Neural cell (in vitro differentiated cells): ENCODE measurements around the gene PLEKHG3. TPM values are rescaled to one million over a fixed set of nuclear protein-coding genes. Genes with fewer than 3 reads are reported as not detected.

Experiments
- H2AFZ ChIP-seq: fragments of 200-600, 300-800 bp; sonication (generic), shearing (Covaris generic); 2 replicates; pipeline ENCODE4 v1.6.0; 2014; ENCODE audit warnings: low read depth, mild to moderate bottlenecking, antibody characterized with exemption, low read length, moderate library complexity
- H3F3A ChIP-seq: fragments of 200-600 bp; shearing (Covaris generic); 2 replicates; pipeline ENCODE4 v1.6.1; 2016; ENCODE audit warnings: mild to moderate bottlenecking, moderate library complexity, mixed read lengths, antibody characterized with exemption, low read length; ENCODE audit not compliant: insufficient read depth, poor library complexity, severe bottlenecking
- H3K27ac ChIP-seq: fragments of 200-600, 300-800 bp; sonication (generic), shearing (Covaris generic); 2 replicates; pipeline ENCODE4 v1.5.1; 2014; ENCODE audit warnings: mild to moderate bottlenecking, low read length, moderate library complexity
- H3K27me3 ChIP-seq: fragments of 300-800, 200-600 bp; sonication (generic), shearing (Covaris generic); 2 replicates; pipeline ENCODE4 v1.6.0; 2014; ENCODE audit warnings: mild to moderate bottlenecking, low read depth, low read length, moderate library complexity; ENCODE audit not compliant: insufficient read depth
- H3K36me3 ChIP-seq: fragments of 300-800, 200-600 bp; sonication (generic), shearing (Covaris generic); 2 replicates; pipeline ENCODE4 v1.5.1; 2014; ENCODE audit warnings: mild to moderate bottlenecking, antibody characterized with exemption, low read length, moderate library complexity; ENCODE audit not compliant: insufficient read depth
- H3K4me2 ChIP-seq: fragments of 300-800, 200-600 bp; sonication (generic), shearing (Covaris generic); 2 replicates; pipeline ENCODE4 v1.6.0; 2014; ENCODE audit warnings: mild to moderate bottlenecking, low read length
- H3K4me3 ChIP-seq: fragments of 300-800, 200-600 bp; sonication (generic), shearing (Covaris generic); 2 replicates; pipeline ENCODE4 v1.5.1; 2014; ENCODE audit warnings: mild to moderate bottlenecking, low read length, moderate library complexity
- H3K79me2 ChIP-seq: fragments of 200-600 bp; shearing (Covaris generic); replicated peaks from 2 replicates; pipeline ENCODE4 v1.6.0; 2014; ENCODE audit warnings: mild to moderate bottlenecking, low read length, moderate library complexity; ENCODE audit not compliant: insufficient read depth
- H3K9ac ChIP-seq: fragments of 300-800, 200-600 bp; sonication (generic), shearing (Covaris generic); 2 replicates; pipeline ENCODE4 v1.6.1; 2016; ENCODE audit warnings: mild to moderate bottlenecking, low read length, mixed read lengths
- H3K9me2 ChIP-seq: fragments of 200-600 bp; shearing (Covaris generic); 2 replicates; pipeline ENCODE4 v1.6.1; 2016; ENCODE audit warnings: mild to moderate bottlenecking, low read length, mixed read lengths; ENCODE audit not compliant: insufficient read depth
- H3K9me3 ChIP-seq: fragments of 200-600, 300-800 bp; sonication (generic), shearing (Covaris generic); 2 replicates; pipeline ENCODE4 v1.6.1; 2016; ENCODE audit warnings: mild to moderate bottlenecking, mixed run types, low read length, moderate library complexity, mixed read lengths
- H4K20me1 ChIP-seq: fragments of 200-600 bp; shearing (Covaris generic); 2 replicates; pipeline ENCODE4 v1.6.1; 2016; ENCODE audit warnings: mild to moderate bottlenecking, mixed run types; ENCODE audit not compliant: insufficient read depth
- CTCF ChIP-seq: fragments of 450-650 bp; IDR thresholded peaks from 2 replicates; pipeline ENCODE4 v1.5.1; 2014; ENCODE audit warnings: antibody characterized with exemption, mild to moderate bottlenecking, moderate library complexity; ENCODE audit not compliant: poor library complexity, severe bottlenecking
- EP300 ChIP-seq: fragments of 450-650 bp; conservative IDR thresholded peaks from 2 replicates; pipeline ENCODE4 v1.6.1; 2014; ENCODE audit warnings: antibody characterized with exemption, mild to moderate bottlenecking, moderate library complexity; ENCODE audit not compliant: poor library complexity, severe bottlenecking
- EZH2 ChIP-seq: fragments of 200-600, 300-800 bp; shearing (Covaris generic), sonication (generic); IDR thresholded peaks from 2 replicates; pipeline ENCODE4 v1.6.1; 2014; ENCODE audit warnings: antibody characterized with exemption, low read length, borderline replicate concordance, mild to moderate bottlenecking; ENCODE audit not compliant: insufficient read depth, poor library complexity, severe bottlenecking
- MXI1 ChIP-seq: fragments of 450-650 bp; conservative IDR thresholded peaks from 2 replicates; pipeline ENCODE4 v1.6.1; 2014; ENCODE audit warnings: antibody characterized with exemption, mild to moderate bottlenecking; ENCODE audit not compliant: poor library complexity, severe bottlenecking
- POLR2AphosphoS5 ChIP-seq: IDR thresholded peaks from 2 replicates; pipeline ENCODE4 v1.6.1; 2012
- RAD21 ChIP-seq: fragments of 450-650 bp; conservative IDR thresholded peaks from 2 replicates; pipeline ENCODE4 v1.6.1; 2014; ENCODE audit warnings: antibody characterized with exemption, mild to moderate bottlenecking, moderate library complexity
- REST ChIP-seq: IDR thresholded peaks from 2 replicates; pipeline ENCODE4 v1.6.1; 2012; ENCODE audit warnings: borderline replicate concordance
- SMC3 ChIP-seq: fragments of 450-650 bp; conservative IDR thresholded peaks from 2 replicates; pipeline ENCODE4 v1.6.1; 2014; ENCODE audit warnings: antibody characterized with exemption, mild to moderate bottlenecking, moderate library complexity; ENCODE audit not compliant: poor library complexity
- TAF1 ChIP-seq: IDR thresholded peaks from 2 replicates; pipeline ENCODE4 v1.6.1; 2012; ENCODE audit warnings: low read depth
- polyA plus RNA-seq: library from polyadenylated mRNA; depleted of rRNA; stranded (reverse); fragments of >200 nt; gene quantifications from 2 replicates; pipeline ENCODE4 v1.2.3, GENCODE V29; 2014

PLEKHG3 gene
- polyA plus RNA-seq, 1 donor from 2014 or later = 15.8 TPM

- Histone ChIP-seq H3K36me3 (no peaks in the 10 kb centered on the region), H3K4me2 (no peak overlapping the region), H3K9me2 (no peaks in the 10 kb centered on the region), H2AFZ (no peak overlapping the region), H4K20me1 (no peaks in the 10 kb centered on the region), H3K79me2 (no peaks in the 10 kb centered on the region), H3K9ac (no peak overlapping the region), H3F3A (no peaks in the 10 kb centered on the region), H3K27ac (no peak overlapping the region), H3K4me3 (no peak overlapping the region), H3K9me3 (no peaks in the 10 kb centered on the region), H3K27me3 (no peaks in the 10 kb centered on the region)
- no peak for TF ChIP-seq RAD21
These were observed 24.1 kb upstream of the PLEKHG3 start for GRCh38 chr14:64680013-64680713.

- no peaks in the 10 kb centered on the region for H3K27me3 ChIP-seq
- no peaks in the 10 kb centered on the region for H3K36me3 ChIP-seq
- H2AFZ ChIP-seq = no peak overlapping the region
- H3F3A ChIP-seq = no peaks in the 10 kb centered on the region
- no peak overlapping the region for H3K9ac ChIP-seq
- H3K4me3 ChIP-seq = no peak overlapping the region
- H3K9me3 ChIP-seq = no peaks in the 10 kb centered on the region
- H3K9me2 ChIP-seq = no peaks in the 10 kb centered on the region
- no peak overlapping the region for H3K27ac ChIP-seq
- no peaks in the 10 kb centered on the region for H4K20me1 ChIP-seq
- TF ChIP-seq POLR2AphosphoS5 = no peak
- TF ChIP-seq REST = no peak
- no peak for TF ChIP-seq SMC3
- no peak for TF ChIP-seq EP300
- no peak for TF ChIP-seq TAF1
- TF ChIP-seq MXI1 = no peak
- no peak for TF ChIP-seq CTCF
- no peak for TF ChIP-seq EZH2
- no peak for TF ChIP-seq RAD21
- no peak overlapping the region for H3K4me2 ChIP-seq
- no peaks in the 10 kb centered on the region for H3K79me2 ChIP-seq
These were observed 23.5 kb upstream of the PLEKHG3 start for GRCh38 chr14:64680714-64681065.
